Measurements from ENCODE around the gene TMEM196. TPM values are rescaled to one million over a fixed set of nuclear protein-coding genes. Genes with fewer than 3 reads are reported as not detected.

TMEM196 gene
- total and polyA plus RNA-seq, 2 donors (not counting 3 experiments of a cell fraction or from before 2014, with no cell fraction given), result not detected

DNA sequence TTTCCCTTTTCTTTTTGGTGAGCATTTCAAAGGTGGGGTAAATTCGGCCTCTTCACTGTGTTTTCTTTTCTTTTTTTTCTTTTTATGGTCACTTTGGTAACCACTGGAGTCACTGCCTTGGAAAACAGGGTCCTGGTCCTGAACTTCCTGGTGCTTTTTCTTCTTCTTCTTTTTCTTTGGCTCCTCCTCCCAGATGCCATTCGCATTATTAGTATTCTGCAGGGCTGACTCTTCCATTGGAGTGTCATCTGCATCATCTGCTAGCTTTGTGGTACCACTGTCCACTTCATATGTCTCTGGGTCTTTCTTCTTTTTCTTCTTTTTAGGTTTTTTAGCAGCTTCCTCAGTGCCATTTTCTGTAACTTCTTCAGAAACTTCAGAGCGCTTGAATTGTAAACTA is 75.1 kb downstream of the TMEM196 start:
- no peak for FAIRE-seq
- CTCF ChIA-PET, result interaction anchor here (1.3 kb wide), 1 partner anchor 9 kb away, joined by 3 read pairs; no protein-coding TSS in a partner anchor

More for the DNA sequence above, 75.1 kb downstream of the TMEM196 start:
- dilution Hi-C loops (cut with MboI; ENCODE audit: extremely low pct_ligation_motif_present, low sequenced_read_pairs), result no loop called here
- no peaks in the 10 kb centered on the region for H3K4me1 ChIP-seq (ENCODE audit: control insufficient read depth, extremely low read depth, insufficient read depth, low read length)
- H3K9ac ChIP-seq (replicated peaks; ENCODE audit: extremely low read depth, insufficient read depth, low read length), result no peak overlapping the region
- intact Hi-C loops (cut with micrococcal nuclease), result no loop called here
- peaks cover 2 to 7% of the 10 kb centered on the region in 2 experiments for H3K36me3 ChIP-seq (ENCODE audit: control insufficient read depth in 2 of 2, extremely low read depth in 1 of 2, insufficient read depth in 2 of 2, low read length in 2 of 2)
- H3K9me3 ChIP-seq (replicated peaks; ENCODE audit: control insufficient read depth, insufficient read depth, low read length), result no peaks in the 10 kb centered on the region
- H2AFZ ChIP-seq (ENCODE audit: low read depth, low read length), result no peak overlapping the region
- H4K20me1 ChIP-seq (replicated peaks; ENCODE audit: control insufficient read depth, extremely low read depth, insufficient read depth, low read length), result no peaks in the 10 kb centered on the region
- DNase-seq (ENCODE audit: low read depth, low spot score), result no peak
- H3K4me2 ChIP-seq (ENCODE audit: insufficient read depth, low read length), result no peak overlapping the region
- no peak overlapping the region for H3K4me3 ChIP-seq (replicated peaks in 1 of 3; ENCODE audit: insufficient read depth in 1 of 3, low read depth in 1 of 3, low read length in 3 of 3)
- H3K27ac ChIP-seq (ENCODE audit: insufficient read depth, low read depth, low read length), result no peak overlapping the region
- POLR2A ChIA-PET, result no interaction called here
- BruUV-seq (replicated peaks), result no TSS peak
- H3K9me1 ChIP-seq (replicated peaks; ENCODE audit: control insufficient read depth, extremely low read depth, insufficient read depth, low read length), result no peaks in the 10 kb centered on the region
- no peaks in the 10 kb centered on the region for H3K27me3 ChIP-seq (ENCODE audit: control insufficient read depth in 2 of 2, insufficient read depth in 2 of 2, low read length in 2 of 2)
- no peak for TF ChIP-seq EZH2 (IDR thresholded peaks at IDR 0.05; ENCODE audit: borderline replicate concordance, low read depth, low read length, severe bottlenecking)
- TF ChIP-seq, protein P1, sequence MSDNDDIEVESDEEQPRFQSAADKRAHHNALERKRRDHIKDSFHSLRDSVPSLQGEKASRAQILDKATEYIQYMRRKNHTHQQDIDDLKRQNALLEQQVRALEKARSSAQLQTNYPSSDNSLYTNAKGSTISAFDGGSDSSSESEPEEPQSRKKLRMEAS (IDR thresholded peaks at IDR 0.05; ENCODE audit: insufficient read depth, insufficient read length), result no peak
- no peak for TF ChIP-seq JUN (IDR thresholded peaks at IDR 0.05; ENCODE audit: borderline replicate concordance, insufficient read depth, insufficient read length, low read depth)
- TF ChIP-seq POLR2AphosphoS5 (IDR thresholded peaks at IDR 0.05; ENCODE audit: insufficient read depth, low read depth, low read length), result no peak
- TF ChIP-seq MYC (IDR thresholded peaks at IDR 0.05; ENCODE audit: low read depth, low read length), result no peak
- no peak for TF ChIP-seq FOS (IDR thresholded peaks at IDR 0.05; ENCODE audit: borderline replicate concordance, insufficient read depth, low read length)
- TF ChIP-seq GATA2 (IDR thresholded peaks at IDR 0.05; ENCODE audit: insufficient read depth, insufficient read length, low read depth, low read length), result no peak
- TF ChIP-seq, protein P2, sequence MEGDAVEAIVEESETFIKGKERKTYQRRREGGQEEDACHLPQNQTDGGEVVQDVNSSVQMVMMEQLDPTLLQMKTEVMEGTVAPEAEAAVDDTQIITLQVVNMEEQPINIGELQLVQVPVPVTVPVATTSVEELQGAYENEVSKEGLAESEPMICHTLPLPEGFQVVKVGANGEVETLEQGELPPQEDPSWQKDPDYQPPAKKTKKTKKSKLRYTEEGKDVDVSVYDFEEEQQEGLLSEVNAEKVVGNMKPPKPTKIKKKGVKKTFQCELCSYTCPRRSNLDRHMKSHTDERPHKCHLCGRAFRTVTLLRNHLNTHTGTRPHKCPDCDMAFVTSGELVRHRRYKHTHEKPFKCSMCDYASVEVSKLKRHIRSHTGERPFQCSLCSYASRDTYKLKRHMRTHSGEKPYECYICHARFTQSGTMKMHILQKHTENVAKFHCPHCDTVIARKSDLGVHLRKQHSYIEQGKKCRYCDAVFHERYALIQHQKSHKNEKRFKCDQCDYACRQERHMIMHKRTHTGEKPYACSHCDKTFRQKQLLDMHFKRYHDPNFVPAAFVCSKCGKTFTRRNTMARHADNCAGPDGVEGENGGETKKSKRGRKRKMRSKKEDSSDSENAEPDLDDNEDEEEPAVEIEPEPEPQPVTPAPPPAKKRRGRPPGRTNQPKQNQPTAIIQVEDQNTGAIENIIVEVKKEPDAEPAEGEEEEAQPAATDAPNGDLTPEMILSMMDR (IDR thresholded peaks at IDR 0.05; ENCODE audit: extremely low read depth in 1 of 2, insufficient read depth in 1 of 2, low read depth in 1 of 2, low read length in 2 of 2), result no peak
- no peak for TF ChIP-seq POLR2A (IDR thresholded peaks at IDR 0.05; ENCODE audit: low read depth, low read length)
- peaks cover 10% of the 10 kb centered on the region for H3K79me2 ChIP-seq (ENCODE audit: control insufficient read depth, insufficient read depth, low read length)
